Fibroblast of lung (primary cell): Measurements from ENCODE around the gene PNPO. TPM values are rescaled to one million over a fixed set of nuclear protein-coding genes. Genes with fewer than 3 reads are reported as not detected.
"Not testable (repeated sequence)": the region's sequence is repeated elsewhere in the genome, so short reads cannot be mapped to it uniquely, and the experiment has no call there.

ENCODE experiments used
- DNase-seq, 2 donors: peaks; one replicate each; pipeline versions ENCODE4 v3.0.0 to v3.0.0-alpha.2; 2010; ENCODE audit warnings: low read depth in 2 of 2
- H2AFZ ChIP-seq: 2 replicates; pipeline ENCODE4 v1.5.1; 2012; ENCODE audit warnings: low read length, control low read depth, inconsistent platforms
- H3K27ac ChIP-seq: 2 replicates; pipeline ENCODE4 v1.5.1; 2011; ENCODE audit warnings: low read length, control low read depth; ENCODE audit not compliant: insufficient read depth
- H3K27me3 ChIP-seq: 2 replicates; pipeline ENCODE4 v1.5.1; 2011; ENCODE audit warnings: mild to moderate bottlenecking, low read length; ENCODE audit not compliant: control insufficient read depth, insufficient read depth
- H3K36me3 ChIP-seq: 2 replicates; pipeline ENCODE4 v1.5.1; 2011; ENCODE audit warnings: low read length; ENCODE audit not compliant: control insufficient read depth, insufficient read depth
- H3K4me1 ChIP-seq: 2 replicates; pipeline ENCODE4 v1.5.1; 2011; ENCODE audit warnings: low read length; ENCODE audit not compliant: control insufficient read depth, insufficient read depth; ENCODE audit errors: extremely low read depth
- H3K4me2 ChIP-seq: 2 replicates; pipeline ENCODE4 v1.5.1; 2011; ENCODE audit warnings: low read length, control low read depth; ENCODE audit not compliant: insufficient read depth; ENCODE audit errors: extremely low read depth
- H3K4me3 ChIP-seq, 4 experiments: fragments of 200-600 bp in 1 of 4; sonication (generic) in 1 of 4; replicated peaks in 1 of 4; 2 replicates each; pipeline ENCODE4 v1.5.1; 2011 to 2016; ENCODE audit warnings: low read length in 4 of 4, low read depth in 3 of 4, mild to moderate bottlenecking in 3 of 4, control low read depth in 2 of 4, inconsistent platforms in 1 of 4, mixed read lengths in 1 of 4; ENCODE audit not compliant: insufficient read depth in 1 of 4; ENCODE audit errors: control extremely low read depth in 1 of 4
- H3K79me2 ChIP-seq: 2 replicates; pipeline ENCODE4 v1.5.1; 2012; ENCODE audit warnings: mild to moderate bottlenecking, low read length, inconsistent platforms; ENCODE audit not compliant: control insufficient read depth, insufficient read depth
- H3K9ac ChIP-seq: 2 replicates; pipeline ENCODE4 v1.5.1; 2011; ENCODE audit warnings: mild to moderate bottlenecking, low read length, control low read depth; ENCODE audit not compliant: insufficient read depth
- H3K9me3 ChIP-seq: 2 replicates; pipeline ENCODE4 v1.5.1; 2012; ENCODE audit warnings: low read depth, low read length; ENCODE audit not compliant: control insufficient read depth, insufficient read depth
- H4K20me1 ChIP-seq: 2 replicates; pipeline ENCODE4 v1.5.1; 2011; ENCODE audit warnings: low read length; ENCODE audit not compliant: control insufficient read depth, insufficient read depth; ENCODE audit errors: extremely low read depth
- CTCF ChIP-seq, 2 donors: IDR thresholded peaks in 1 of 2; conservative IDR thresholded peaks in 1 of 2; 1 replicate in 1 of 2; 2 replicates in 1 of 2; pipeline ENCODE4 v1.5.1; 2011 to 2012; ENCODE audit warnings: low read length in 2 of 2, control low read depth in 1 of 2, inconsistent platforms in 1 of 2, low read depth in 1 of 2, mild to moderate bottlenecking in 1 of 2
- EZH2 ChIP-seq: IDR thresholded peaks from 2 replicates; pipeline ENCODE4 v1.5.1; 2012; ENCODE audit warnings: low read length, control low read depth, mild to moderate bottlenecking; ENCODE audit errors: missing control alignments
- polyA plus RNA-seq, 2 donors: library from polyadenylated mRNA; depleted of rRNA in 1 of 2; stranded (reverse) in 1 of 2; unstranded in 1 of 2; fragments of >200 nt; gene quantifications; 2 replicates each; pipeline ENCODE4 v1.2.1, GENCODE V29; 2011 to 2012; ENCODE audit warnings: missing spikeins in 1 of 2
- total RNA-seq: library from RNA; depleted of rRNA; stranded (reverse); fragments of >200 nt; gene quantifications from 2 replicates; pipeline ENCODE4 v1.2.1, GENCODE V29; 2014

PNPO gene
- total and polyA plus RNA-seq, 2 donors (not counting 1 experiment from before 2014, with no cell fraction given): 25.7 to 26.6 TPM

GRCh38 chr17:47983492-47984223 lies 42.3 kb downstream of the PNPO start:
- Histone ChIP-seq H3K27ac (no peak overlapping the region), H3K79me2 (no peaks in the 10 kb centered on the region), H3K4me1 (no peaks in the 10 kb centered on the region), H3K4me2 (no peak overlapping the region), H3K4me3 (no peak overlapping the region), H3K9me3 (no peaks in the 10 kb centered on the region), H3K9ac (no peak overlapping the region), H3K36me3 (peaks cover 16% of the 10 kb centered on the region), H3K27me3 (no peaks in the 10 kb centered on the region), H4K20me1 (no peaks in the 10 kb centered on the region), H2AFZ (no peak overlapping the region)
- TF ChIP-seq CTCF (conservative IDR thresholded peaks at IDR 0.05 in 1 of 2, IDR thresholded peaks at IDR 0.05 in 1 of 2; ENCODE audit: low read depth in 1 of 2, low read length in 2 of 2) (no peak), EZH2 (no peak)
- peak in 1 of 2 donors; percentile 27 for DNase-seq

GRCh38 chr17:47986520-47986919 lies 45.1 kb downstream of the PNPO start:
- no peaks in the 10 kb centered on the region for H3K79me2 ChIP-seq
- no peak overlapping the region for H3K27ac ChIP-seq
- H3K9ac ChIP-seq: no peak overlapping the region
- H3K36me3 ChIP-seq: peaks cover 4% of the 10 kb centered on the region
- no peaks in the 10 kb centered on the region for H3K9me3 ChIP-seq
- no peak for DNase-seq
- TF ChIP-seq CTCF (conservative IDR thresholded peaks at IDR 0.05 in 1 of 2, IDR thresholded peaks at IDR 0.05 in 1 of 2; ENCODE audit: low read depth in 1 of 2, low read length in 2 of 2) (no peak), EZH2 (no peak)
- no peaks in the 10 kb centered on the region for H3K27me3 ChIP-seq
- H3K4me2 ChIP-seq: no peak overlapping the region
- peaks cover 2% of the 10 kb centered on the region for H3K4me1 ChIP-seq
- H3K4me3 ChIP-seq: no peak overlapping the region
- no peaks in the 10 kb centered on the region for H4K20me1 ChIP-seq
- H2AFZ ChIP-seq: no peak overlapping the region

- no peaks in the 10 kb centered on the region for H3K79me2 ChIP-seq
- no peaks in the 10 kb centered on the region for H3K9me3 ChIP-seq
- no peaks in the 10 kb centered on the region for H4K20me1 ChIP-seq
- H2AFZ ChIP-seq: no peak overlapping the region
- H3K4me3 ChIP-seq: no peak overlapping the region
- DNase-seq: peak in 1 of 2 donors; percentile 64
- peaks cover 4% of the 10 kb centered on the region for H3K36me3 ChIP-seq
- TF ChIP-seq CTCF (conservative IDR thresholded peaks at IDR 0.05 in 1 of 2, IDR thresholded peaks at IDR 0.05 in 1 of 2; ENCODE audit: low read depth in 1 of 2, low read length in 2 of 2): no peak
- no peak for TF ChIP-seq EZH2
- H3K27me3 ChIP-seq: no peaks in the 10 kb centered on the region
- H3K4me1 ChIP-seq: peaks cover 2% of the 10 kb centered on the region
- H3K27ac ChIP-seq: no peak overlapping the region
- H3K4me2 ChIP-seq: no peak overlapping the region
- no peak overlapping the region for H3K9ac ChIP-seq
Observed at GRCh38 chr17:47987240-47987835, 46.0 kb downstream of the PNPO start.

- H3K79me2 ChIP-seq, H3K9ac ChIP-seq, H3K27me3 ChIP-seq, H4K20me1 ChIP-seq, H3K4me1 ChIP-seq, H3K4me3 ChIP-seq, H3K27ac ChIP-seq, H3K4me2 ChIP-seq, DNase-seq, H2AFZ ChIP-seq, H3K9me3 ChIP-seq, H3K36me3 ChIP-seq: not testable (repeated sequence)
Observed at GRCh38 chr17:47988445-47988844, 47.1 kb downstream of the PNPO start.
